ENCODE results near the gene GLYR1. TPM values are rescaled to one million over a fixed set of nuclear protein-coding genes. Genes with fewer than 3 reads are reported as not detected.
"Not testable (repeated sequence)": the region's sequence is repeated elsewhere in the genome, so short reads cannot be mapped to it uniquely, and the experiment has no call there.

Gene GLYR1
- total RNA-seq, 1 experiment from 2014 or later = 54.7 TPM

- no peak for DNase-seq (ENCODE audit: low spot score)
Observed at GRCh38 chr16:4788910-4789309, 58.2 kb downstream of the GLYR1 start.

GRCh38 chr16:4788489-4788889 is 58.6 kb downstream of the GLYR1 start:
- DNase-seq (ENCODE audit: low spot score) = no peak

DNA sequence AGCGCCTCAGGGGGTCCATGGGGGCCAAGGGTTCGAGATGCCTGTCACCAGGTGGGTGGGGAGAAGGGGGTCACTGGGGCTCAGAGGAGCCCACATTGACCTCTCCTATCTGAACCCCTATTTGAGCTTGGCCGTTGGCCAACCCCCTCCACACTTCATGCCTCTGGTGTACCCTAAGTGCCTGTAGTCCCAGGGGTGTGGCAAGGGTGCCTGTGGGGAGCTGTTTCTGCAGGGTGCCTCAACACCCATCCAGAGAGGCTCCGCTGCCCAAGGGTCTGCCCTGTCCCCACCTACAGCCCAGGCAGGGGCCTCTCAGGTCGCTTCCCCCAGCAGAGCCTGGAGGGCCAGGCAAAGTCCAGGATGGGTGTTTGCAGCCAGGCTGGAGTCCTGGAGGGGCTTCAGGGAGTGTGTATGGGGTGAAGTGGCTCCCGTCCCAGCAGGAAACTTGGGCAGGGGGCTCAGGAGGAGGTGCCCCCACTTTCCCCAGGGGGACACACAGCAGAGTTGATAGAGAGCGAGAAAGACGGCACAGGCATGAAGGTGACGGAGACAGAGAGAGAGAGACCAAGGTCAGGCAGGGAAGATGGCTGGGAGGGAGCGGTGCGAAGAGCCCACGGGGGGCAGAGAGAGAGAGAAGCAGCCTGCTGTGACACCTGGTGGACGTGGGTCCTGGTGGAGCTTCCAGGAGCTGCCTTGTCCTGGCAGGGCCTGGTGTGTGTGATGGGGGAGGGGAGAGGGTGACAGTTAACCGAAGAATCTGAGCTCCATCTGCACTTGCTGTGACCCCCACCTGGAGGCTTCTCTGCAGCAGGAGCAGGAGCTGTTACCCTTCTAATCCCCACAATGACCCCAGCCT is 59.2 kb downstream of the GLYR1 start, which contains the start of gene SEPTIN12:
TSS of gene SEPTIN12 (minus strand) at position 719 of the 856 bp plus-strand sequence. CDS start at position 19, 700 bp downstream.
- DNase-seq (ENCODE audit: low spot score) = no peak

GRCh38 chr16:4787068-4787467 is 60.0 kb downstream of the GLYR1 start:
- no peak for DNase-seq (ENCODE audit: low spot score)

DNA sequence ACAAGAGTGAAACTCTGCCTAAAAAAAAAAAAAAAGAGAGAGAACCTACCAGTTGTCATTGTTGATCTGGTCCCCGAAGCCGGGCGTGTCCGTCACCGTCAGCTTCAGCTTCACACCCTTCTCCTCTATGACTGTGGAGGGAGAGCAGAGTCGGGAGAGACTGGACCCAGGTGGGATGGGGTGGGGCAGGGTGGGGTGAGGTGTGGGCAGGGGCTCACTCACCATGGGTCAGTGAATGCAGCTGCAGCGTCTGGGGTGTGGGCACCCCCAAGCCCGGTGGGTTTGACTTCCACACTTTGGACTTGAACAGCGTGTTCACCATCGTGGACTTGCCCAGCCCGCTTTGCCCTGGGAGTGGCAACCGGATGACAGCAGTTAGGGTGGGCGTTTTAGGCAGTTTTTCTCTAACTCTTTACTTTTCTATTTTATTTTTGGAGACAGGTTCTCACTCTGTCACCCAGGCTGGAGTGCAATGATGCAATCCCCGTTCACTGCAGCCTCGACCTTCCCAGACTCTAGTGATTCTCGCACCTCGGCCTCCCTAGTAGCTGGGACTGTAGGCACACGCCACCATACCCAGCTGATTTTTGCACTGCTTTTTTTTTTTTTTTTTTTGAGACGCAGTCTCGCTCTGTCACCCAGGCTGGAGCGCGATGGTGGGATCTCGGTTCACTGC is 61.2 kb downstream of the GLYR1 start:
- no peak for DNase-seq (ENCODE audit: low spot score)

GRCh38 chr16:4784444-4784987 is 62.6 kb downstream of the GLYR1 start:
- DNase-seq (ENCODE audit: low spot score) = not testable (repeated sequence)

DNA sequence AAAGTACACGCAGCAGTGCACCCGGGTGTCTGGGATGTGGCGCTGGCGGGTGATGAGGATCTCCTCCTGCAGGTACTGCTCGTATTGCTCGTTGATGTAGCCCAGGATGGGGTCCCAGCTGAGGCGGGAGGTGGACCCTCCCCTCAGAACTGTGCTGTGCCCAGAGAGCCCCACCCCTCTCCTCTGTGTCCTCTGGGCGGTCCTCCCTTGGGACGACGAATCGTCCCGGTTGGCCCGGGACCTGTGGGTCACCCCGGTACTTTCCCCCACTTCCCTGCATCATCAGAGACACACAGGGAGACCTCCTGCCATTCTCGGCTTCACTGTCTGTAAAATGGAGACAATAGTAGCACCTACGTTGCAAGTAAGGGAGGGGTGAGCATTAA is 63.1 kb downstream of the GLYR1 start:
- no peak for DNase-seq (ENCODE audit: low spot score)

DNA sequence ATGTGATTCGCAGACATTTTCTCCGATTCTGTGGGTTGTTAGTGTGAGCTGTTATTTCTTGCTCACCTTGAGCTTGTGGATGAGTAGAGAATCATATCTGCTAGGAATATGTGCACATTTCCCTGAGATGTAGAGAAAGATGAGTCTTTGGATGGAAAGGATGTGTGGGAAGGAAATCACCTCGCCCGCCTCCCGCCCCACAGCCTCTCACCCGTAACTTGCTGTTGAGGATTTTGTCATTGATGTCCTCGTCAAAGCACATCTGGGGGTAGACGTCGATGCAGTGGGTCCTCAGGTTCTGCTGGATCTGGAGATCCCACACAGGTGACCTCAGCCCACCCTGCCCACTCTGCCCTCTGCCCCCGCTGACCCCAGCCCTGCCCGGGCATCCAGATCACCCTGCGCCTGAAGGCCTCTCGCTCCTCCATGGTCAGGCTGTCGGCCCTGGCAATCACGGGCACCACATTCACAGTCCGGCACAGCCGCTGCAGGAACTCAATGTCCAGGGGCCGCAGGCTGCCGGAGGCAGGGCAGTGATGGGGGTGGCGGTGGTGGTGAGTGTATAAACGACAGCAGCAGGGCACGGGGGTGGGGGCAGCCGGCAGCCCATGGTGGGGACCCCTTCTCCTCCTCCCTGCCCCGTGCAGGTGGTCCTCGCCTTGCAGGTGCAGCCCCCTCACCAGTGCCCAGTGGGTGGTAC is 63.7 kb downstream of the GLYR1 start:
- DNase-seq (ENCODE audit: low spot score) = no peak

- DNase-seq (ENCODE audit: low spot score) = no peak
Observed at GRCh38 chr16:4780235-4780634, 66.9 kb downstream of the GLYR1 start.

DNA sequence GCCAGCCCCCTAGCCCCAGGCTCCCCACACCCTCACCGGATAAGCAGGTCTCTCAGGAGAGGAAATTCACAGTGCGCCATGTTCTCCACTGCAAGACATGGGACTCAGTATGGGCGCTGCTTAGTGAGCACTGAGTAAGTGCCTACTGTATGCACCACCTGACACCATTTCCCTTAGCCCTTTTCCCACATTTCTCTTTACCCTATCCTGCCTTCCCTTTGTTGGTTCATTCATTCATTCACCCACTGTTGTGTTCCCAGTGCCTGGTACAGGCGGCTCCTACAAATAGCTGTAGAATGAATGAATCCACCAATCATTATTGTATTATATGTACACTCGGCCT is 69.1 kb downstream of the GLYR1 start:
- DNase-seq (ENCODE audit: low spot score) = no peak

GRCh38 chr16:4777339-4778049 is 69.6 kb downstream of the GLYR1 start:
- no peak for DNase-seq (ENCODE audit: low spot score)

GRCh38 chr16:4776141-4776705 is 70.9 kb downstream of the GLYR1 start:
- DNase-seq (ENCODE audit: low spot score) = no peak

GRCh38 chr16:4775005-4775404 is 72.1 kb downstream of the GLYR1 start:
- no peak for DNase-seq (ENCODE audit: low spot score)

DNA sequence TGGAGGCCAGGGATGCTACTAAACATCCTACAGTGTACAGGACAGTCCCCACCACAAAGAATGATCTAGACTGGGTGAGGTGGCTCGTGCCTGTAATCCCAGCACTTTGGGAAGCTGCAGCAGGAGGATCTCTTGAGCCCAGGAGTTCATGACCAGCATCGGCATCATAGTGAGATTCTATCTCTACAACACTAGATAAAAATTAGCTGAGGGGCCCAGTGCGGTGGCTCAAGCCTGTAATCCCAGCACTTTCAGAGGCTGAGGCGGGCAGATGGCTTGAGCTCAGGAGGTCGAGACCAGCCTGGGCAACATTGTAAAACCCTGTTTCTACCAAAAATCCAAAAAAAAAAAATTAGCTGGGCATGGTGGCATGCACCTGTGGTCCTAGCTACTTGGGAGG is 74.7 kb downstream of the GLYR1 start:
- no peak for DNase-seq (ENCODE audit: low spot score)

DNA sequence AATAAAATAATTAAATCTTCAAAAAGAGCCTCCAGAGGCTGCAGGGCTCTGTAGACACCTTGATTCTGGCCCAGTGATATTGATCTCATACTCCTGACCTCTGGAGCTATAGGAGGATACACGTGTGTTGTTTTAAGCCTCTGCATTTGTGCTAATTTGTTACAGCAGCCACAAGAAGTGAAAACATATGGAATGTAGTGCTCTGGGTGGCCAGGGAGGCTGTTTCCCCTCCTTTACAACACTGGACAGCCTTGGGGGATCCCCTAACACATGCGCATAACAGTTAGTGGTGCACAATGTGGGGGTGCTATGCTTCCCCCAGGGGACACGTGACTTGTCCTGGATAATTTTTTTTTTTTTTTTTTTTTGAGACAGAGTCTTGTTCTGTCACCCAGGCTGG is 75.4 kb downstream of the GLYR1 start:
- no peak for DNase-seq (ENCODE audit: low spot score)

DNA sequence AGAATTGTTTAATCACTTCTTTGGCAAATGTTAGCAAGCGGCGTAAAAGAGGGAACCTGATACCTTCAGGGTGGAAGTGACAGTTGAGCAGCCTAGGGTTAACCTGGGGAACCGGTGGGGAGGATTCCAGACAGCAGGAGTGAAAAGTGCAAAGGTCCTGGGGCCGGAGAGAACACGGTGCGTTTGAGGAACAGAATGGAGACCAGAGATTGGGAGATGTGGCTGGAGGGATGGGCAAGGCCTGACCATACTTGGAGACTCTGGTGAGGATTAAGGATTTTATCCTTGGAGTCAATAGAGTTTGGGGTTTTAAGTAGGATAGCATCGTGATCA is 77.8 kb downstream of the GLYR1 start:
- no peak for DNase-seq (ENCODE audit: low spot score)

GRCh38 chr16:4768549-4769305 is 78.4 kb downstream of the GLYR1 start:
- DNase-seq (ENCODE audit: low spot score) = peak; percentile 93

DNA sequence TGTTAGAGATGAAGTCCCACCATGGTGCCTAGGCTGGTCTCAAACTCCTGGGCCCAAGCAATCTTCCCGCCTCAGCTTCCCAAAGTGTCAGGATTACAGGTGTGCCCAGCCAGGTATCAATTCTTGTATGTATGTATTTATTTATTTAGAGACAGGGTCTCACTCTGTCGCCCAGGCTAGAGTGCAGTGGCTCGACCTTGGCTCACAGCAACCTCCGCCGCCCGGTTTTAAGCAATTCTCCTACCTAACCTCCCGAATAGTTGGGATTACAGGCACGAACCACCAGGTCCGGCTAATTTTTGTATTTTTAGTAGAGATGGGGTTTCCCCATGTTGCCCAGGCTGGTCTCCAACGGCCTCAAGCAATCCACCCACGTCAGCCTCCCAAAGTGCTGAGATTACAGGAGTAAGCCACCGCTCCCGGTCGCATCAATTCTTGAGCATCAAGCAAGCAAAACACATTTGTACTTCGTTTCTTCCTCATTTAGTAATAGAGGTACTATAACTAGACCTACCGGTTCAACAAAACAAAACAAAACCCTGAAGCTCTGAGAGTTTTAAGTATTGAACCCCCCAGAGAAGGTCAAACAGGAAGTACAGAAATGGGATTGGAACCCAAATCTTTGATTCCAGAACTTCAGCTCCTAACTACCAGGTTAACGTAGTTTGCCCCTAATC is 79.1 kb downstream of the GLYR1 start:
- DNase-seq (ENCODE audit: low spot score) = no peak

DNA sequence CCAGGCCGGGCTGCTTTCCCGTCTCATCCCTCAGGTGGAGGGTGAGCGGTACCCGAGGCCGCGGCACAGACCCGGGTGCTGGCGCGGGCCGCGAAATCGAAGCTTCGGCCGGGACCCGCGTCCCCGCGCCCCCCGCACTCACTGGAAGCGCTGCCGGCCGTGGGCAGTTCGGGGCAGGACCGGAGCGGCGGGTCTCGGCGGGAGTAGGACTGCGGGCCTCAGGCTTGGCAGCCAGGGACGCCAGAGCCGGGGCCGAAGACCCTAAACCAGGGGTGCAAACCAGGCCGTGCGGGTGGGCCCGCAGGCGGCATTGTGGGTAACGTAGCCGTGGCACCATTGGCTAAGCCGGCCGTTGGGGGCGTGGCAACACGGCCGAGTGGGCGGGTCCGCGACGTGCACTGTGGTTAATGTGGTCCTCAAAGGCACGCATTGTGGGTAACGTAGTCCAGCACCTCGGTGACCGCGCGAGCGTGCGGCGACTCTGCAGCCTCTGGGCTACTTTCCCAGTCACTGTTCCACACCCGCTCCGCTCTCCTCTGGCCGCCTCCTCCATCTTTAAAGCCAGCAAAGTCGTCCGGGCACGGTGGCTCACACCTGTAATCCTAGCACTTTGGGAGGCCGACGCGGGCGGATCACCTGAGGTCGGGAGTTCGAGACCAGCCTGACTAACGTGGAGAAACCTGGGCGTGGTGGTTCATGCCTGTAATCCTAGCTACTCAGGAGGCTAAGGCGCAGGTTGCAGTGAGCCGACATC is 80.0 kb downstream of the GLYR1 start, which contains the start of gene ZNF500:
TSS of gene ZNF500 (minus strand) at position 288 of the 754 bp plus-strand sequence. CDS start 1,184 bp downstream, outside the sequence.
- DNase-seq (ENCODE audit: low spot score) = peak; percentile 97
